Hypothalamus (tissue), 51 donors: ENCODE results near the gene LRCH1.
"Not testable (repeated sequence)": the region's sequence is repeated elsewhere in the genome, so short reads cannot be mapped to it uniquely, and the experiment has no call there.

ENCODE experiments used
- DNase-seq, 51 donors: peaks; one replicate each; lab custom pipeline; 2025; lab: John Stamatoyannopoulos, UW

LRCH1 gene

GRCh38 chr13:46738055-46738454 is 185.1 kb downstream of the LRCH1 start:
- DNase-seq, result no peak

- DNase-seq, result no peak
Measured at GRCh38 chr13:46738766-46739165, 185.8 kb downstream of the LRCH1 start.

- no peak for DNase-seq
Measured at GRCh38 chr13:46739447-46740098, 186.6 kb downstream of the LRCH1 start.

- DNase-seq, result no peak
Measured at GRCh38 chr13:46743191-46743590, 190.2 kb downstream of the LRCH1 start.

DNA sequence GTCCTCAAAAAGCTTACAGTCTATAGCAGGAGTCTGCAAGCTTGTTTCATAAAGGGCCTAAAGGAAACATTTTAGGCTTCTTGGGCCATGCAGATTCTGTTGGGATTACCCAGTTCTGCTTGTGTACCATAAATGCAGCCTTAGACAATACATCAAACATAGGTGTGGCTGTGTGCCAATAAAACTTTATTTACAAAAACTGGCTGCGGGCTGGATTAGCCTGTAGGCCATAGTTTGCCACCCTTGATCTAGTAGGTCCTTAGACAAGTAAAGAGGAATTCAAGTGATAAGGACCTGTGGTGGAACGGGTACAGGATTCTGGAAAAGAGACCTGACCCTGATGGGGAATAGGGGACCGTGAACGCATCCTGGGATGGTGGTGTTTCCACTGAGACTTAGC is 192.1 kb downstream of the LRCH1 start:
- no peak for DNase-seq

GRCh38 chr13:46745706-46746105 is 192.7 kb downstream of the LRCH1 start:
- DNase-seq, result no peak

- no peak for DNase-seq
Measured at GRCh38 chr13:46747031-46747820, 194.3 kb downstream of the LRCH1 start.

GRCh38 chr13:46748300-46748699 is 195.3 kb downstream of the LRCH1 start:
- DNase-seq, result no peak

GRCh38 chr13:46749951-46750350 is 197.0 kb downstream of the LRCH1 start:
- DNase-seq, result no peak

DNA sequence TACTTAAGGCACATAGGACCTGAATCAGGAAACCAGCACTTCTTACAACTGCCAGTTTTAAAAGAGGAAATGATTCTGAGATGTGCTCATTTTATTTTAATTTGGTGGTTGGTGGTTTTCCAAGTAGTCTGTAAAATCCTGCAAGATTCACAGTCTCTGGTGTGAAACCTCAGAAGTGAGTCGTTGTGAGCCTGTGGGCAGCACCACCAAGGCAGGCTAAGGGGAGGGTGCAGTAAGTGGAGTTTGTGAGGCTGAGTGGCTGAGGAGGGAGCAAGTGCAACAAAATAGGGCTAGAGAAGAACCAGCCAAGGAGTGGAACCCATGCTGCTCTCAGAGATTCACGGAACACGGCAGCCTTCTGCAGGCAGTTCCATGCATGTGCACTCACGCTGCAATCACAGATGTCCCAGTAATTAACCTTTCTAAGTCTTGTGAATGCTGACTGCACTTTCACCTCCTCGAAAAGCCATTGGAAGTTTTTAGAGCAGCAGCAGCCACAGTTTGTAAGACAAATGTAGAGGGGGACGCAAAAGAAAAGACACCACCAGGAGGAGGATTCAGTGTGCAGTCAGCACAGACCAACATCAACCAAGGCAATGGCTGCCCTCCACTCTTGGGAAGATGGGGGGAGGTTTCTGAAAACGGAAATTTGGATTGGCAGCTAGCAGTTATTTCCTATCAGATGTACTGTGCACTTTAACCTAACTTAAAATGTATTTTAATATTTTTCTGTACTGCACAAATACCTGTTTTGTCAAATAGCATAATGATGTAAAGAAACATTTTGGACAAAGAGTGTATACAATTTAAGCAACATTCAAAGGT is 199.1 kb downstream of the LRCH1 start:
- no peak for DNase-seq

DNA sequence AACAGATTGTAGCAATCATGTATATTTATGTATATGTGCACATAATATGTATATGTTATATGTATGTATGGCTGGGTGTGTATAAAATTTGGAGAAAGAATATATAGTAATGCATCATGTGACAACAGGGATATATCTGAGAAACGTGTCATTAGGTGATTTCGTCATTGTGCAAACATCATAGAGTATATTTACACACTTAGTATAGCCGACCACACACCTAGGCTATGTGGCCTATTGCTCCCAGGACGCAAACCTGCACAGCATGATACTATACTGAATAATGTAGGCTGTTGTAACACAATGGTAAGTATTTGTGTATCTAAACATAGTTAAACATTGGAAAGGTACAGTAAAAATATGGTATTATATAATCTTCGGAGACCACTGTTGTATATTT is 200.2 kb downstream of the LRCH1 start:
- no peak for DNase-seq

DNA sequence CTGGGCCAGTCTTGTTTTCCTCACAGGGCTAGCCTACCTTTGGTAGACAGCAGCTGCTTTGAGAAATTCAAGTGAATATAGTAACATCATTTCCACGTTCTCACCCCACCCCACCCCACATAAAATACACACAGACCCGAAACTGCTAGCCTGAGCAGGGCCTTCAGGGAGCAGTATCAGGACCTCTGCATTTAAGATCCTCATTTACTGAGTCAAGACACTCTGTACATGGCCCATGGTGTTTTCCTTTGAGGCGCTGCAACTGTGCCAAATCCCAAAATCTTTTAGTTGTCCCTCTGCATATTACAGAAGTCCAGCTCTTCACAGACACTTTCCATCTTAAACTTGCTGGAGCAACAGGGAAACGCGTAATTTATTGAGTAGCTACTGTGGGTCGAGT is 200.9 kb downstream of the LRCH1 start:
- no peak for DNase-seq

DNA sequence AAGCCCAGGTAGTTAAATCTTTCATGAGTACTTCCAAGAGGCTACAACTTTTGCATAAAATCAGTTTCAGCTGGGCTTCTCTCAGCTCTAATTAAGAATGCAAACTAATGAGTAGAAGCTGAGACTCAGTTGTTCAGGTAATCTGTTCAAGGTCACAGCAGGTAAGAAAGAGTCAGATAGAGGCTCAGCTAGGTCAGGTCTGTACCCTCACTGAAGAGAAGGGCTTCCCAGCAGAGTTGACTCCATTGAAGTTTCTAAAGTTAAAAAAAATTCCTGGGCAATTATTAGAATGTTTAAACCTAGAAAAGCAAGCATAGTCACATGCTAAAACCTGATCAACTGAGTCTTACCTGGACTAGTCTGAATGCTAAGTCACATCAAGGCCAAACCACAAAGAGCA is 201.8 kb downstream of the LRCH1 start:
- no peak for DNase-seq

GRCh38 chr13:46755508-46755907 is 202.5 kb downstream of the LRCH1 start:
- not testable (repeated sequence) for DNase-seq

- no peak for DNase-seq
Measured at GRCh38 chr13:46756977-46757376, 204.0 kb downstream of the LRCH1 start.

DNA sequence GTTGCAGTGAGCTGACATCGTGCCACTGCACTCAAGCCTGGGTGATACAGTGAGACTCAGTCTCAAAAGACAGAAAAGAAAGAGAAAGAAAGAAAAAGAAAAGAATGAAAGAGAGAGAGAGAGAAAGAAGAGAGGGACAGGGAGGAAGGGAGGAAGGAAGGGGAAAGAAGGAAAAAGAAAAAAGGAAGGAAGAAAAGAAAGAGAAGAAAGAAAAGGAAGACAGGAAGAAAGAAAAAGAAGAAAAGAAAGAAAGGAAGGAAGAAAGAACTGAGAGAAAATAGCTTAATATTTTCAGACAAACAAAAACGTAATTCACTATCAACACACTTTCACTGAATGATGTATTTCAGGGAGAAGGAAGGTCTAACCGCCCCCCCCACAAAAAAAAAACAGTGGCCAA is 204.7 kb downstream of the LRCH1 start:
- DNase-seq, result no peak

DNA sequence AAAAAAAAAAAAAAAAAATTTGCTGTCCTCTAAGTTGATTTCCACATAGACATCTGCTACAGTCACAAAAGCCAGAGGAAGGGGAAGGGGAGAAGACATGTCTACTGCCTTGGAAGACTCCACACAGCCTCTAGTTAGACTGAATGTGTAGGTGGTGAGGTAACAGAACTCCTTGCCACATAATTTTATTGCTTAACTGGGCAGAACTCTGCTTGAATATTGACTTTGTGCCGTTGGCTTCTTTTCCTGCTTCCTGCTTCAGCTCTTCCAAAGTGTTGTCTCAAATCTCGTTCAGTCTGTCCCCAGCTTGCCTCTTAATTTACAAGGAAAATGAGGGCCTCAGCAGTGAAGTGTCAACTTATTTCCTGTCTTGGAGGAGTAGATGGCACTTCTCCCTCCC is 206.9 kb downstream of the LRCH1 start:
- DNase-seq, result no peak

- DNase-seq, result no peak
Measured at GRCh38 chr13:46761174-46761573, 208.2 kb downstream of the LRCH1 start.

DNA sequence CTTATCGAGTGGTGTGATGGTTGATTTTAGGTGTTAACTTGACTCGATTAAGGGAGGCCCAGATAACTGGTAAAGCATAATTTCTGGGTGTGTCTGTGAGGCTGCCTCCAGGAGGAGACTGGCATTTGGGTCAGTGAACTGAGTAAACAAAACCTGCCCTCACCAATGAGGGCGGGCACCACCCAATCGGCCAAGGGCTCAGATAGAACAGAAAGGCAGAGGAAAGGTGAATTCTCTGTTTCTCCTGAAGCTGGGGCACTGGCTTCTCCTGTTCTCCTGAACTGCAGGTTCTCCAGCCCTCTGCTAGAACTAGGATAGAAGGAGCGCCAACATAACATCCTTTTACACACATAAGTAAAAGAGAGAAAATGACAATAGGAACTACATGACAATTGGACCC is 208.9 kb downstream of the LRCH1 start:
- no peak for DNase-seq

GRCh38 chr13:46769925-46770324 is 217.0 kb downstream of the LRCH1 start:
- DNase-seq, result not testable (repeated sequence)

DNA sequence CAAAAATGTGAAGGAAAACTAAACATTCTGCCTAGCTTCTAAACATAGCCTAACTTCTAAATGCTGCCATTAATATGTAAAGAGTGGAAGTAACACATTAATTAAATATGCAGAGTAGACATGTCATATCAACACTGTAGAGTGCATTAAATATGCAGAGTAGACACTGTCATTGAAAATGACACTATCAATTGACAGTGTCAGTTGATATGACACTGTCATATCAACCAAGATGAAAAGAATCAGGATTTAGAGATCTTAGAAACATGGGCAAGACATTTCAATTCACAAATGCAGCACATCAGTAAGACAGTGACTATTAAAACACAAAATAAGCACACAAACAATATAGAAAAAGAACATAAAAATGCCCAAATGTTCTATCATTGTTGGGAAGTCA is 218.7 kb downstream of the LRCH1 start:
- DNase-seq, result no peak

GRCh38 chr13:46773541-46773940 is 220.6 kb downstream of the LRCH1 start:
- no peak for DNase-seq
